ENCODE results near the gene SCPEP1.

The SCPEP1 gene

DNA sequence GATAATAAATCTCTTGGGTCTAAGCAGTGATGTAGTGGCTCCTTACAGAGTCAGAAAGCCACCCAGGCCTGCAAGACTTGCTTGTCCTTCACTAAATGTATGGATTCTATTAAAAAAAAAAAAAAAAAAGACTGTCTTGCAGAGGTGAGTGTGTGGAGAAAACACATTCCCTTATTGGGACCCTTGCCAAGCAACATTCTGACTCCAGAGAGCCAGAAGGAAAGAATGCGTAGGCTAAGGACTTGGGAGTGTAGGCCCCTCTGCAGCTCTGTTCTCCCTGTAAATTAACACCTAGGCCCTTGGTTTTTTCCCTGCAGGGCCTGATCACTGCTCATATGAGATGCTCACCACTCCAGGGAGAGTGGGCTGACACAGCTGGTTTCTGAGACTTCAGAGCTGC lies 17.8 kb downstream of the SCPEP1 start:
- Histone ChIP-seq H3K27me3 (ENCODE audit: control insufficient read depth in 1 of 2, insufficient read depth in 2 of 2, low read length in 2 of 2) (no peaks in the 10 kb centered on the region), H3K4me3 (ENCODE audit: low read depth in 1 of 2, low read length in 2 of 2) (no peak overlapping the region), H3K27ac (ENCODE audit: low read depth, low read length) (no peak overlapping the region), H3K9ac (ENCODE audit: low read depth in 1 of 2, low read length in 2 of 2) (no peak overlapping the region), H3K4me1 (ENCODE audit: control insufficient read depth in 1 of 2, insufficient read depth in 2 of 2, low read length in 2 of 2) (no peaks in the 10 kb centered on the region), H3K36me3 (ENCODE audit: control insufficient read depth in 1 of 2, insufficient read depth in 2 of 2, low read length in 2 of 2) (peaks cover 11 to 35% of the 10 kb centered on the region in 2 donors), H3K9me3 (ENCODE audit: control insufficient read depth in 1 of 2, low read length in 2 of 2) (no peaks in the 10 kb centered on the region)

DNA sequence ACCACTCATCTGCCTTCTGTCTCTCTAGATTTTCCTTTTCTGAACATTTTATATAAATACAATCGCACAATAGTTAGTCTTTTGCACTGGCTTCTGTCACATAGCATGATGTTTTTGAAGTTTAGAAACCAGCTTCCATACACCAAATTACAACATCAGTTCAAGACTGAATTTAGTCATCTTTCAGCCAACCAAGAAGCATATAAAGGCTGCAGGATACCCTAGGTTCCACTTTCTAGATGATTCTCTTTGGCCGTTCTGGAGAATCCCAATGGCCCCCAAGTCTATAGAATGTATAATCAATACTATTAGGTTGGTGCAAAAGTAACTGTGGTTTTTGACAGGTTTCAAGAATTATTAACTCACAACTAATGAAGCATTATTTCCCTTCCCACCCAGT lies 19.4 kb downstream of the SCPEP1 start:
- Histone ChIP-seq H3K27me3 (ENCODE audit: control insufficient read depth in 1 of 2, insufficient read depth in 2 of 2, low read length in 2 of 2) (no peaks in the 10 kb centered on the region), H3K9me3 (ENCODE audit: control insufficient read depth in 1 of 2, low read length in 2 of 2) (no peaks in the 10 kb centered on the region), H3K4me1 (ENCODE audit: control insufficient read depth in 1 of 2, insufficient read depth in 2 of 2, low read length in 2 of 2) (no peaks in the 10 kb centered on the region), H3K27ac (ENCODE audit: low read depth, low read length) (no peak overlapping the region), H3K9ac (ENCODE audit: low read depth in 1 of 2, low read length in 2 of 2) (no peak overlapping the region), H3K36me3 (ENCODE audit: control insufficient read depth in 1 of 2, insufficient read depth in 2 of 2, low read length in 2 of 2) (peaks cover 10 to 37% of the 10 kb centered on the region in 2 donors), H3K4me3 (ENCODE audit: low read depth in 1 of 2, low read length in 2 of 2) (no peak overlapping the region)

DNA sequence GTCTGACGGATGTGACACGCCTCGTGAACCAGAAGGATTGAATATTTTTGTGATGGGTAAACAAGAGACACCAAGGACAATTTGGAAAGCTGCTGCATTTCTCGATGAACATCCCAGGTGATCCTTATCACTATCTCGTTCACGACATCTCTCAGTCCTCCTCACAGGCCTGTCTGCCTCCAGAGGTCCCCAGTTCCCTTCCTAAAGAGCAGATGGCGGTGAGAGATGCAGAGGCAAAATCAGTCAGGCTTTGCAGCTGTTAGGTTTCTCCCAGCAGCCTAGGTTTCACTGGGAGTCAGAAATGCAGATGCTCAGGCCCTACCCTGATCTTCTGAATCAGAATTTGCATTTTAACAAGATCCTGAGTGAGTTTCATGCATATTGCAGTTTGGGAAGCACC lies 23.6 kb downstream of the SCPEP1 start:
- H3K4me1 ChIP-seq (ENCODE audit: control insufficient read depth in 1 of 2, insufficient read depth in 2 of 2, low read length in 2 of 2) = peaks cover 0 to 13% of the 10 kb centered on the region in 2 donors
- no peak overlapping the region for H3K27ac ChIP-seq (ENCODE audit: low read depth, low read length)
- no peak overlapping the region for H3K4me3 ChIP-seq (ENCODE audit: low read depth in 1 of 2, low read length in 2 of 2)
- H3K9ac ChIP-seq (ENCODE audit: low read depth in 1 of 2, low read length in 2 of 2) = no peak overlapping the region
- H3K27me3 ChIP-seq (ENCODE audit: control insufficient read depth in 1 of 2, insufficient read depth in 2 of 2, low read length in 2 of 2) = no peaks in the 10 kb centered on the region
- no peaks in the 10 kb centered on the region for H3K9me3 ChIP-seq (ENCODE audit: control insufficient read depth in 1 of 2, low read length in 2 of 2)
- H3K36me3 ChIP-seq (ENCODE audit: control insufficient read depth in 1 of 2, insufficient read depth in 2 of 2, low read length in 2 of 2) = peaks cover 7 to 26% of the 10 kb centered on the region in 2 donors

DNA sequence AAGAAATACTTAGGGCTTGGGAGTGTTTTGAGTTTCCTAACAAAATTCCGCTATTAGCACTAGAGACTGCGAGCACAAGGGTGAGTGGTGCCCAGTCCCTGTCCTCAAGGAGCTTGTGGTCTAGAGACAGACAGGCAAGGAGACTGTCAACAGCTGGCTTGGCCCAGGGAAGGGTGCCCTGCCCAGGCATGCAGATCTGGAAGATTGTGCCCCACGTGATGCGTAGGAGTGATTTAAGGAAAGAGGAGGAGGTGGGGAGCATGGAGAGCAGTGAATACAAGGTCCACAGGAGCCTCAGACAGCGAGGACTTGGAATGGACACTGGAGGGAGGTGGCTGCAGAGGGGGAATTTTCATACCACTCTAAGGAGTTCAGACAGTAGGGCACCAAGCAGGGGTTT lies 25.0 kb downstream of the SCPEP1 start:
- peaks cover 7 to 21% of the 10 kb centered on the region in 2 donors for H3K36me3 ChIP-seq (ENCODE audit: control insufficient read depth in 1 of 2, insufficient read depth in 2 of 2, low read length in 2 of 2)
- no peaks in the 10 kb centered on the region for H3K27me3 ChIP-seq (ENCODE audit: control insufficient read depth in 1 of 2, insufficient read depth in 2 of 2, low read length in 2 of 2)
- peaks cover 0 to 13% of the 10 kb centered on the region in 2 donors for H3K4me1 ChIP-seq (ENCODE audit: control insufficient read depth in 1 of 2, insufficient read depth in 2 of 2, low read length in 2 of 2)
- no peak overlapping the region for H3K27ac ChIP-seq (ENCODE audit: low read depth, low read length)
- H3K4me3 ChIP-seq (ENCODE audit: low read depth in 1 of 2, low read length in 2 of 2) = no peak overlapping the region
- no peaks in the 10 kb centered on the region for H3K9me3 ChIP-seq (ENCODE audit: control insufficient read depth in 1 of 2, low read length in 2 of 2)
- H3K9ac ChIP-seq (ENCODE audit: low read depth in 1 of 2, low read length in 2 of 2) = no peak overlapping the region

DNA sequence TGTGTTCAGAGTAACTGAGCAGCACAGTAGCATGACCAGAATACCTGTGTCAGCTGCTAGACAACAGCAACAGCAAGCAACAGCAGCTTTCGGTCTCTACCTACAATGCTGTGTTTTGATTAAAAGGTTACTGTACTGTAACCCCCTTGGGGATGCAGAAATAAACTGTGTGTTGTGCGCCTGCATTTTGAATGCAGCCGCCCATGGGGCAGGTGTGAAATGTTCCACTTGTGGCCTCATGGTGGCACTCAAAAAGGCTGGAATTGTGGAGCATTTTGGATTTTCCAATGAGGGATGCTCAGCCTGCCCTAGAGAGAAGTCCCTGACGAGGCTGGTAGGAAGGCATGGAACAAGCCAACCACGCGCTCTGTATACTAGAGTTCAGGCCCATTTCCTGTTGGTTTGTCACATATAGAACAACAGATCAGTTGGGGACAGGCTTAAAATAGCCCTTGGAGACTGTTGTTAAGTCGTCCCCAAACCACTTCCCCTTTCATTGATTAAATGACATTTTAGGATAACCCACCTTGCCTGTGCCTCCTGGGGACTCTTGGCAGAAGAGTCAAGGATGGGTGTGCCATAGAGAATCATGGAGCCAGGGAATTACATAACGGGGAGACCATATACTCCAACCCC lies 27.1 kb downstream of the SCPEP1 start:
- peaks cover 4 to 21% of the 10 kb centered on the region in 2 donors for H3K36me3 ChIP-seq (ENCODE audit: control insufficient read depth in 1 of 2, insufficient read depth in 2 of 2, low read length in 2 of 2)
- no peak overlapping the region for H3K27ac ChIP-seq (ENCODE audit: low read depth, low read length)
- H3K9ac ChIP-seq (ENCODE audit: low read depth in 1 of 2, low read length in 2 of 2) = no peak overlapping the region

DNA sequence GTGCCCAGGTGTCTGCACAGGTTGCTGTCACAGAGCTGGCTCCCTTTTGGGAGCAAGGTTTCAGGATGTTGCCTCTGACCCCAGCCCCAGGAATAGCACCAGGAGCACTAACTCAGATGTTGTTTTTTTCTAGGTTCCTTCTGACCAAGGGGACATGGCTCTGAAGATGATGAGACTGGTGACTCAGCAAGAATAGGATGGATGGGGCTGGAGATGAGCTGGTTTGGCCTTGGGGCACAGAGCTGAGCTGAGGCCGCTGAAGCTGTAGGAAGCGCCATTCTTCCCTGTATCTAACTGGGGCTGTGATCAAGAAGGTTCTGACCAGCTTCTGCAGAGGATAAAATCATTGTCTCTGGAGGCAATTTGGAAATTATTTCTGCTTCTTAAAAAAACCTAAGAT lies 28.1 kb downstream of the SCPEP1 start:
- peaks cover 0 to 14% of the 10 kb centered on the region in 2 donors for H3K36me3 ChIP-seq (ENCODE audit: control insufficient read depth in 1 of 2, insufficient read depth in 2 of 2, low read length in 2 of 2)
- H3K27ac ChIP-seq (ENCODE audit: low read depth, low read length) = no peak overlapping the region

More for the DNA sequence above, 27.1 kb downstream of the SCPEP1 start:
- Histone ChIP-seq H3K9me3 (ENCODE audit: control insufficient read depth in 1 of 2, low read length in 2 of 2) (no peaks in the 10 kb centered on the region), H3K27me3 (ENCODE audit: control insufficient read depth in 1 of 2, insufficient read depth in 2 of 2, low read length in 2 of 2) (no peaks in the 10 kb centered on the region), H3K4me3 (ENCODE audit: low read depth in 1 of 2, low read length in 2 of 2) (no peak overlapping the region), H3K4me1 (ENCODE audit: control insufficient read depth in 1 of 2, insufficient read depth in 2 of 2, low read length in 2 of 2) (peaks cover 3 to 18% of the 10 kb centered on the region in 2 donors)

DNA sequence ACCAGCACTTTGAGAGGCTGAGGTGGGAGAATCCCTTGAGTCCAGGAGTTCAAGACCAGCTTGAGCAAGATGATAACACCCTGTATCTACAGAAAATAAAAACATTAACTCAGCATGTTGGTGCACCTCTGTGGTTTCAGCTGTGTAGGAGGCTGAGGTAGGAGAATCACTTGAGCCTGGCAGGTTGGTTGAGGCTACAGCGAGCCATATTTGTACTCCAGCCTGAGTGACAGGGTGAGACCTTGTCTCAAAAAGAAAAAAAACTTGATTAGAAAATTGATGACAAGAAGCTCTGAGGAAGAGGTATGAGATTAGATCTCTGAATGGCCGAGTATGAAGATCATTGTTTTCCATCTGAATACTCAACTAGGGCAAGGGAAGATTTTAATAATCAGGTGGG lies 31.0 kb downstream of the SCPEP1 start:
- Histone ChIP-seq H3K9ac (ENCODE audit: low read depth in 1 of 2, low read length in 2 of 2) (no peak overlapping the region), H3K27ac (ENCODE audit: low read depth, low read length) (no peak overlapping the region), H3K4me3 (ENCODE audit: low read depth in 1 of 2, low read length in 2 of 2) (no peak overlapping the region), H3K9me3 (ENCODE audit: control insufficient read depth in 1 of 2, low read length in 2 of 2) (no peaks in the 10 kb centered on the region), H3K4me1 (ENCODE audit: control insufficient read depth in 1 of 2, insufficient read depth in 2 of 2, low read length in 2 of 2) (peaks cover 6 to 14% of the 10 kb centered on the region in 2 donors), H3K36me3 (ENCODE audit: control insufficient read depth in 1 of 2, insufficient read depth in 2 of 2, low read length in 2 of 2) (peaks cover 0 to 8% of the 10 kb centered on the region in 2 donors), H3K27me3 (ENCODE audit: control insufficient read depth in 1 of 2, insufficient read depth in 2 of 2, low read length in 2 of 2) (no peaks in the 10 kb centered on the region)

More for the DNA sequence above, 28.1 kb downstream of the SCPEP1 start:
- no peak overlapping the region for H3K9ac ChIP-seq (ENCODE audit: low read depth in 1 of 2, low read length in 2 of 2)
- H3K27me3 ChIP-seq (ENCODE audit: control insufficient read depth in 1 of 2, insufficient read depth in 2 of 2, low read length in 2 of 2) = no peaks in the 10 kb centered on the region
- H3K9me3 ChIP-seq (ENCODE audit: control insufficient read depth in 1 of 2, low read length in 2 of 2) = no peaks in the 10 kb centered on the region
- H3K4me1 ChIP-seq (ENCODE audit: control insufficient read depth in 1 of 2, insufficient read depth in 2 of 2, low read length in 2 of 2) = peaks cover 6 to 20% of the 10 kb centered on the region in 2 donors
- H3K4me3 ChIP-seq (ENCODE audit: low read depth in 1 of 2, low read length in 2 of 2) = no peak overlapping the region

DNA sequence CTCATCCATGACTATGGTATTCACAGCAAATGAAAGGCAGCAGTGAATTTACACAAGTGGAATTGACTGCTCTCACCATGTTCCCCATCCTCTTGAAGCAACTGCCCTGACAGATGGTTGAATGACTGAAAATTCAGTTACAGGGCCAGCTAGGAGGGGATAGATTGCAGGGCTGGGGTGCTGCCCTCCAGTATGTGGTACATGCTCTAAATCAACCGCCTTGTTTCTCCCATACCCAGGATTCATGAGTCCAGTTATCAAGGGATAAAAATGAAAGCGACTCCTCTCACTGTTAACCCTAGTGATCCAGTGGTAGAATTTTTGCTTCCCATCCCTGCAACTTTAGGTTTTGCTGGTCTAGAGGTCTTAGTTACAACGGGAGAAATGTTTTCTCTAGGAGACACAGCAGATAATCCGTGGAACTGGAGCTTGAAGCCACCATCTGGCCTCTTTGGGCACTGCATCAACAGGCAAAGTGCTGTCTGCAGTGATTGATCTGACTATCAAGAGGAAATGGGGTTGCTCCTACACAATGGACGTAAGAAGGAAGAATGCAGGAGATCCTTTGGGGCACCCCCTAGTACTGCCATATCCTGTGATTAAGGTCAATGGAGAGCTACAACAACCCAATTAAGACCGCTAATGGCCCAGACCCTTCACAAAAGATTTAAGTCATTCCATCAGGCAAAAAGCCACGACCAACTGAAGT lies 32.0 kb downstream of the SCPEP1 start:
- Histone ChIP-seq H3K36me3 (ENCODE audit: control insufficient read depth in 1 of 2, insufficient read depth in 2 of 2, low read length in 2 of 2) (peaks cover 0 to 6% of the 10 kb centered on the region in 2 donors), H3K27me3 (ENCODE audit: control insufficient read depth in 1 of 2, insufficient read depth in 2 of 2, low read length in 2 of 2) (no peaks in the 10 kb centered on the region), H3K4me1 (ENCODE audit: control insufficient read depth in 1 of 2, insufficient read depth in 2 of 2, low read length in 2 of 2) (peaks cover 6 to 11% of the 10 kb centered on the region in 2 donors), H3K27ac (ENCODE audit: low read depth, low read length) (no peak overlapping the region), H3K9ac (ENCODE audit: low read depth in 1 of 2, low read length in 2 of 2) (no peak overlapping the region), H3K9me3 (ENCODE audit: control insufficient read depth in 1 of 2, low read length in 2 of 2) (no peaks in the 10 kb centered on the region), H3K4me3 (ENCODE audit: low read depth in 1 of 2, low read length in 2 of 2) (peak overlapping the region; percentile 31 to 40)

DNA sequence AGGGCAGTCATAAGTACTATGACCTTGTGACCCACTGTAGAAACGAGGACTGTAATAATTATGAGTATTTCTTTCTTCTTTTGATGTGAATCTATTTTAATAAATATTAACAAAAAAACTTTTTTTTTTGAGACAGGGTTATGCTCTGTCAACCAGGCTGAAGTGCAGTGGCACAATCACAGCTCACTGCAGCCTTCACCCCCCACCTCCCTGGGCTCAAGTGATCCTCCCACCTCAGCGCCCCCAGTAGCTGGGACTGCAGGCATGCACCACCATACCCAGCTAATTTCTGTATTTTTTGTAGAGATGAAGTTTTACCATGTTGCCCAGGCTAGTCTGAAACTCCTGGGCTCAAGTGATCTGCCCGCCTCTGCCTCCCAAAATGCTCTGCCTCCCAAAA lies 32.6 kb downstream of the SCPEP1 start:
- Histone ChIP-seq H3K9me3 (ENCODE audit: control insufficient read depth in 1 of 2, low read length in 2 of 2) (no peaks in the 10 kb centered on the region), H3K9ac (ENCODE audit: low read depth in 1 of 2, low read length in 2 of 2) (no peak overlapping the region), H3K27ac (ENCODE audit: low read depth, low read length) (no peak overlapping the region), H3K36me3 (ENCODE audit: control insufficient read depth in 1 of 2, insufficient read depth in 2 of 2, low read length in 2 of 2) (peaks cover 0 to under 1% of the 10 kb centered on the region in 2 donors), H3K4me1 (ENCODE audit: control insufficient read depth in 1 of 2, insufficient read depth in 2 of 2, low read length in 2 of 2) (peaks cover 6 to 7% of the 10 kb centered on the region in 2 donors), H3K27me3 (ENCODE audit: control insufficient read depth in 1 of 2, insufficient read depth in 2 of 2, low read length in 2 of 2) (no peaks in the 10 kb centered on the region), H3K4me3 (ENCODE audit: low read depth in 1 of 2, low read length in 2 of 2) (no peak overlapping the region)

DNA sequence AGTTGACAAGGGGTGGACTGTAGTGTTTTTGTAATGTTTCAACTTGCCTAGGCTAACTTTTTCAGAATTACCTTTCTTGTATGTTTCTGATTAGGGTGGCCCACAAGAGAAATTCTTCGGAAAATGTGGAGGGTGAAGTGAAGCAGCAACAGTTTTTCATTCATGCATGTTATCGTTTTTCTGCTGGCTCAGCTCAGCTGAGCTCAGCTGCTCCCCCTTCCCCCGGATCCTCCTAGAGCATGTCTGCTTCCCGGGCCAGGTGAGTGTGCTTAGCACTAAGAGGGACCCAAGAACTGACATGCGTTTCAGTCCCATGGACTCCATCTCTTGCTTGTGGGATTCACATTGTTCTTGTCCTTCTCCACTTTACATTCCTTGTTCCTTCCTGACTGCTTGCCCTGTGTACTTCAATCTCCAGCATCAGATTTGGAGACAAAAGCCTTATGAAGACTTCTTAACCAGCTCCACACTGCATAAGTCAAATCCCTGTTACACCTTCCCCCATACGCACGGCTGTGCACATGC lies 33.6 kb downstream of the SCPEP1 start:
- no peak overlapping the region for H3K4me3 ChIP-seq (ENCODE audit: low read depth in 1 of 2, low read length in 2 of 2)
- no peak overlapping the region for H3K9ac ChIP-seq (ENCODE audit: low read depth in 1 of 2, low read length in 2 of 2)
- H3K9me3 ChIP-seq (ENCODE audit: control insufficient read depth in 1 of 2, low read length in 2 of 2) = no peaks in the 10 kb centered on the region
- H3K27me3 ChIP-seq (ENCODE audit: control insufficient read depth in 1 of 2, insufficient read depth in 2 of 2, low read length in 2 of 2) = no peaks in the 10 kb centered on the region
- H3K36me3 ChIP-seq (ENCODE audit: control insufficient read depth in 1 of 2, insufficient read depth in 2 of 2, low read length in 2 of 2) = no peaks in the 10 kb centered on the region
- H3K27ac ChIP-seq (ENCODE audit: low read depth, low read length) = no peak overlapping the region
- H3K4me1 ChIP-seq (ENCODE audit: control insufficient read depth in 1 of 2, insufficient read depth in 2 of 2, low read length in 2 of 2) = peaks cover 6 to 7% of the 10 kb centered on the region in 2 donors

Data from duodenal mucosa (tissue), 2 donors.